Activated CD4-positive, alpha-beta T cell treated with anti-CD3 and anti-CD28 coated beads, Interleukin-2, amount 50 U/mL, for 24 hours (primary cell): ENCODE measurements around the gene CCDC149.

Experiments
- DNase-seq, 2 donors: peaks; one replicate each; pipeline ENCODE4 v3.0.0-alpha.2; 2020; ENCODE audit warnings: low read depth in 1 of 2, low spot score in 1 of 2

Gene CCDC149

GRCh38 chr4:24778464-24779225, 134.2 kb downstream of the CCDC149 start:
- DNase-seq: no peak

- no peak for DNase-seq
Observed at GRCh38 chr4:24777536-24778463, 135.0 kb downstream of the CCDC149 start.

- DNase-seq: no peak
Observed at GRCh38 chr4:24775750-24776149, 137.1 kb downstream of the CCDC149 start.

GRCh38 chr4:24775032-24775605, 137.7 kb downstream of the CCDC149 start:
- no peak for DNase-seq

GRCh38 chr4:24774452-24774851, 138.4 kb downstream of the CCDC149 start:
- DNase-seq: no peak

- DNase-seq: no peak
Observed at GRCh38 chr4:24772952-24773351, 139.9 kb downstream of the CCDC149 start.

GRCh38 chr4:24772061-24772705, 140.7 kb downstream of the CCDC149 start:
- no peak for DNase-seq

- DNase-seq: no peak
Observed at GRCh38 chr4:24771241-24771640, 141.6 kb downstream of the CCDC149 start.

GRCh38 chr4:24770667-24771066, 142.2 kb downstream of the CCDC149 start:
- no peak for DNase-seq

GRCh38 chr4:24770032-24770584, 142.7 kb downstream of the CCDC149 start:
- DNase-seq: no peak

GRCh38 chr4:24769571-24769970, 143.3 kb downstream of the CCDC149 start:
- no peak for DNase-seq

- no peak for DNase-seq
Observed at GRCh38 chr4:24768604-24769003, 144.2 kb downstream of the CCDC149 start.

GRCh38 chr4:24768006-24768405, 144.8 kb downstream of the CCDC149 start:
- DNase-seq: no peak

GRCh38 chr4:24765376-24765988, 147.4 kb downstream of the CCDC149 start:
- DNase-seq: no peak

GRCh38 chr4:24764345-24764744, 148.5 kb downstream of the CCDC149 start:
- DNase-seq: no peak

- DNase-seq: no peak
Observed at GRCh38 chr4:24763631-24764297, 149.1 kb downstream of the CCDC149 start.
